Measurements from ENCODE around the gene BPGM.

The BPGM gene

GRCh38 chr7:134619627-134620331, 26.9 kb upstream of the BPGM start:
- peaks cover 56% of the 10 kb centered on the region for H3K27me3 ChIP-seq
- no peak for DNase-seq
- H3K9me3 ChIP-seq = no peaks in the 10 kb centered on the region; the same call in 1 of the 2 replicates

GRCh38 chr7:134622303-134622995, 24.2 kb upstream of the BPGM start:
- no peak for DNase-seq
- H3K4me1 ChIP-seq = no peaks in the 10 kb centered on the region
- no peak overlapping the region for H3K4me3 ChIP-seq (ENCODE audit: low read depth, low read length)
- TF ChIP-seq CTCF (IDR thresholded peaks at IDR 0.05; ENCODE audit: low read depth, low read length) = no peak
- peaks cover 82% of the 10 kb centered on the region for H3K27me3 ChIP-seq
- H3K9me3 ChIP-seq = no peaks in the 10 kb centered on the region; the same call in 1 of the 2 replicates
- H3K36me3 ChIP-seq = no peaks in the 10 kb centered on the region

More at GRCh38 chr7:134619627-134620331, 26.9 kb upstream of the BPGM start:
- TF ChIP-seq CTCF (IDR thresholded peaks at IDR 0.05; ENCODE audit: low read depth, low read length) = no peak
- H3K36me3 ChIP-seq = no peaks in the 10 kb centered on the region
- H3K4me1 ChIP-seq = no peaks in the 10 kb centered on the region
- H3K4me3 ChIP-seq (ENCODE audit: low read depth, low read length) = no peak overlapping the region

GRCh38 chr7:134623193-134623592, 23.5 kb upstream of the BPGM start:
- TF ChIP-seq CTCF (IDR thresholded peaks at IDR 0.05; ENCODE audit: low read depth, low read length) = no peak
- peaks cover 87% of the 10 kb centered on the region for H3K27me3 ChIP-seq
- no peaks in the 10 kb centered on the region for H3K36me3 ChIP-seq
- no peak overlapping the region for H3K4me3 ChIP-seq (ENCODE audit: low read depth, low read length)
- H3K4me1 ChIP-seq = no peaks in the 10 kb centered on the region
- no peaks in the 10 kb centered on the region; the same call in 1 of the 2 replicates for H3K9me3 ChIP-seq
- no peak for DNase-seq

- H3K4me1 ChIP-seq = no peaks in the 10 kb centered on the region
- DNase-seq = no peak
- no peaks in the 10 kb centered on the region; the same call in 1 of the 2 replicates for H3K9me3 ChIP-seq
- TF ChIP-seq CTCF (IDR thresholded peaks at IDR 0.05; ENCODE audit: low read depth, low read length) = no peak
- H3K27me3 ChIP-seq = peaks cover 92% of the 10 kb centered on the region
- H3K4me3 ChIP-seq (ENCODE audit: low read depth, low read length) = no peak overlapping the region
- H3K36me3 ChIP-seq = no peaks in the 10 kb centered on the region
These were observed 21.1 kb upstream of the BPGM start for GRCh38 chr7:134625550-134625949.

GRCh38 chr7:134627109-134627774, 19.4 kb upstream of the BPGM start:
- H3K9me3 ChIP-seq = no peaks in the 10 kb centered on the region; the same call in 1 of the 2 replicates
- H3K27me3 ChIP-seq = peaks cover 80% of the 10 kb centered on the region
- no peak for DNase-seq
- no peak overlapping the region for H3K4me3 ChIP-seq (ENCODE audit: low read depth, low read length)
- no peaks in the 10 kb centered on the region for H3K4me1 ChIP-seq
- no peaks in the 10 kb centered on the region for H3K36me3 ChIP-seq
- no peak for TF ChIP-seq CTCF (IDR thresholded peaks at IDR 0.05; ENCODE audit: low read depth, low read length)

Data from BE2C (cell line).